ENCODE data around the gene HMGXB4.
A peak's percentile ranks its signal among the peaks of the same experiment; 100 is the strongest.

HMGXB4 gene

GRCh38 chr22:35330258-35330861, 73.1 kb downstream of the HMGXB4 start:
- no peaks in the 10 kb centered on the region for H3F3A ChIP-seq (ENCODE audit: insufficient read depth)
- H4K20me1 ChIP-seq (ENCODE audit: low read depth, low read length) = no peaks in the 10 kb centered on the region
- no peaks in the 10 kb centered on the region for H3K79me2 ChIP-seq (ENCODE audit: insufficient read depth, low read length)
- H3K4me3 ChIP-seq (ENCODE audit: insufficient read depth, low read length, poor library complexity, severe bottlenecking) = peak overlapping the region; percentile 36
- H3K27me3 ChIP-seq (ENCODE audit: low read length) = no peaks in the 10 kb centered on the region
- TF ChIP-seq EZH2phosphoT487 (conservative IDR thresholded peaks at IDR 0.05; ENCODE audit: low read length) (no peak), CTCF (IDR thresholded peaks at IDR 0.05; ENCODE audit: insufficient read depth, low read length, poor library complexity, severe bottlenecking) (no peak)
- peak overlapping the region; percentile 38; the same call in 1 of the 2 replicates for H3K9ac ChIP-seq (ENCODE audit: low read length)
- no peaks in the 10 kb centered on the region for H3K9me2 ChIP-seq (replicated peaks; ENCODE audit: insufficient read depth, low read length)
- H3K9me3 ChIP-seq (ENCODE audit: insufficient read depth, low read length) = no peaks in the 10 kb centered on the region
- peak overlapping the region; percentile 42 for H3K4me2 ChIP-seq (ENCODE audit: low read depth, low read length, poor library complexity, severe bottlenecking)
- H3K36me3 ChIP-seq (ENCODE audit: low read length) = no peaks in the 10 kb centered on the region
- peak overlapping the region; percentile 23 for H2AFZ ChIP-seq (ENCODE audit: low read depth, low read length, severe bottlenecking)
- H3K27ac ChIP-seq (ENCODE audit: low read depth, low read length) = no peak overlapping the region

GRCh38 chr22:35332278-35332677, 75.0 kb downstream of the HMGXB4 start:
- TF ChIP-seq EZH2phosphoT487 (conservative IDR thresholded peaks at IDR 0.05; ENCODE audit: low read length) (no peak), CTCF (IDR thresholded peaks at IDR 0.05; ENCODE audit: insufficient read depth, low read length, poor library complexity, severe bottlenecking) (no peak)
- no peak overlapping the region for H3K4me3 ChIP-seq (ENCODE audit: insufficient read depth, low read length, poor library complexity, severe bottlenecking)
- no peaks in the 10 kb centered on the region for H3K27me3 ChIP-seq (ENCODE audit: low read length)
- H3K9me2 ChIP-seq (replicated peaks; ENCODE audit: insufficient read depth, low read length) = no peaks in the 10 kb centered on the region
- H3K79me2 ChIP-seq (ENCODE audit: insufficient read depth, low read length) = no peaks in the 10 kb centered on the region
- H3K27ac ChIP-seq (ENCODE audit: low read depth, low read length) = no peak overlapping the region
- H3K36me3 ChIP-seq (ENCODE audit: low read length) = no peaks in the 10 kb centered on the region
- no peak overlapping the region for H3K4me2 ChIP-seq (ENCODE audit: low read depth, low read length, poor library complexity, severe bottlenecking)
- H2AFZ ChIP-seq (ENCODE audit: low read depth, low read length, severe bottlenecking) = no peak overlapping the region
- H4K20me1 ChIP-seq (ENCODE audit: low read depth, low read length) = no peaks in the 10 kb centered on the region
- H3K9me3 ChIP-seq (ENCODE audit: insufficient read depth, low read length) = no peaks in the 10 kb centered on the region
- no peaks in the 10 kb centered on the region for H3F3A ChIP-seq (ENCODE audit: insufficient read depth)
- H3K9ac ChIP-seq (ENCODE audit: low read length) = no peak overlapping the region

DNA sequence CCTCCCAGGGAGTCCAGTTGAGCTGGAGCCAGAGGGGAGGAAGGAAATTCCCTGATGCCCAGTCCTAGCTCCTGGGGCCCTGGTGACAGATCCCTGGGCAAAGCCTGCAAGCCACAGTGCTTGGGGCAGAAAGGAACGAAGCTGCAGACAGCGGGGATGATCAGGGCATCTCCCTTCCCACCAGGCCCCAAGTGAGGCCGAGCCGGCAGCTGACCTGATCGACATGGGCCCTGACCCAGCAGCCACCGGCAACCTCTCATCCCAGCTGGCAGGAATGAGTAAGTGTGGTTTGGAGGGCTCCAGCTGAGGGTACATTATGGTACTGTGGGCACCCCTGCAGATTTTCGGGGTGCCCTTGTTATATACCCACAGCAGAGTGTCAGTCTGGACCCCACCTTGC, 75.9 kb downstream of the HMGXB4 start:
- H3K9me2 ChIP-seq (replicated peaks; ENCODE audit: insufficient read depth, low read length) = no peaks in the 10 kb centered on the region
- no peak for TF ChIP-seq CTCF (IDR thresholded peaks at IDR 0.05; ENCODE audit: insufficient read depth, low read length, poor library complexity, severe bottlenecking)
- TF ChIP-seq EZH2phosphoT487 (conservative IDR thresholded peaks at IDR 0.05; ENCODE audit: low read length) = no peak
- H3F3A ChIP-seq (ENCODE audit: insufficient read depth) = no peaks in the 10 kb centered on the region
- H3K9ac ChIP-seq (ENCODE audit: low read length) = no peak overlapping the region
- H3K36me3 ChIP-seq (ENCODE audit: low read length) = no peaks in the 10 kb centered on the region
- H3K4me2 ChIP-seq (ENCODE audit: low read depth, low read length, poor library complexity, severe bottlenecking) = no peak overlapping the region
- no peaks in the 10 kb centered on the region for H4K20me1 ChIP-seq (ENCODE audit: low read depth, low read length)
- no peaks in the 10 kb centered on the region for H3K79me2 ChIP-seq (ENCODE audit: insufficient read depth, low read length)
- no peaks in the 10 kb centered on the region for H3K9me3 ChIP-seq (ENCODE audit: insufficient read depth, low read length)
- H2AFZ ChIP-seq (ENCODE audit: low read depth, low read length, severe bottlenecking) = no peak overlapping the region
- H3K4me3 ChIP-seq (ENCODE audit: insufficient read depth, low read length, poor library complexity, severe bottlenecking) = no peak overlapping the region
- H3K27me3 ChIP-seq (ENCODE audit: low read length) = no peaks in the 10 kb centered on the region
- no peak overlapping the region for H3K27ac ChIP-seq (ENCODE audit: low read depth, low read length)
